Measurements from ENCODE around the gene CNTROB.

DNA sequence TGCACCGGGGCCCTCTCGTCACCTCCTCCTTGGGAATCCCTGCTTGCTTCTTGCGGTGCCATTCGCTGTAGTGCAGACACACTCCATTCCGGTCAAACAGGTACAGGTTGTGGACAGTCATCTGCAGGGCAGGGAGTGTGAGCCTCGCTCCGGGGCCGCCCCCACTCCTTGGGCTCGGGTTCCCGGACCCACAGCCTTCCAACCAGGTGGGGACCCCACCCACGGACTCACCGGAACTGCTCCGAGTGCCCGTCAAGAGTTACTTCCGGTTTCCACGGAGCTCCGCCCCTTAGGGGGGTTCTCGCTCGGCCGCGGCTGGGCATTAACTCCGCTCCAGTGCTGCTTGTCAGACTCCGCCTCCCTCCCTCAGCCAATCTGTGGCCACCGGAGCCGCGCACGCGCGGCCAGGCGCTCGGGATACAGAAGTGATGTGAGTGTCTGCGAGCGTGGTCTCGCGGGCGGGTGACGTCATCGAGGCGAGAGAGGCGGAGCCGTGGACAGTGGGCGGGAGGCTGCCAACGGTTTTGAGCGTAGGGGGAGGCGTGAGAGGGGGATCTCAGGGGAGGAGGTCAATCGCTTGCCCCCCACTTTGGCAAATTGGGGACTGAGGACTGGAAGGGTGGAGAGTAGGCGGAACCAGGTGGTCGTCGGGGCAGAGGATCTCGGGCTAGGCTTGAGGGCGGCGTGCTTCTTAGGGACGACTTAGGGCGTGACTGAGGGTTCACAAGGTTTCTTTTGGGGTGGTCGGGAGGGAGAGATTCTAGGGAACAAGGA is at the start of gene CNTROB, which contains the start of gene TRAPPC1:
- TF ChIP-seq, protein P1, sequence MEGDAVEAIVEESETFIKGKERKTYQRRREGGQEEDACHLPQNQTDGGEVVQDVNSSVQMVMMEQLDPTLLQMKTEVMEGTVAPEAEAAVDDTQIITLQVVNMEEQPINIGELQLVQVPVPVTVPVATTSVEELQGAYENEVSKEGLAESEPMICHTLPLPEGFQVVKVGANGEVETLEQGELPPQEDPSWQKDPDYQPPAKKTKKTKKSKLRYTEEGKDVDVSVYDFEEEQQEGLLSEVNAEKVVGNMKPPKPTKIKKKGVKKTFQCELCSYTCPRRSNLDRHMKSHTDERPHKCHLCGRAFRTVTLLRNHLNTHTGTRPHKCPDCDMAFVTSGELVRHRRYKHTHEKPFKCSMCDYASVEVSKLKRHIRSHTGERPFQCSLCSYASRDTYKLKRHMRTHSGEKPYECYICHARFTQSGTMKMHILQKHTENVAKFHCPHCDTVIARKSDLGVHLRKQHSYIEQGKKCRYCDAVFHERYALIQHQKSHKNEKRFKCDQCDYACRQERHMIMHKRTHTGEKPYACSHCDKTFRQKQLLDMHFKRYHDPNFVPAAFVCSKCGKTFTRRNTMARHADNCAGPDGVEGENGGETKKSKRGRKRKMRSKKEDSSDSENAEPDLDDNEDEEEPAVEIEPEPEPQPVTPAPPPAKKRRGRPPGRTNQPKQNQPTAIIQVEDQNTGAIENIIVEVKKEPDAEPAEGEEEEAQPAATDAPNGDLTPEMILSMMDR (IDR thresholded peaks at IDR 0.05; ENCODE audit: borderline replicate concordance, extremely low read depth, low read length, poor library complexity, severe bottlenecking) = no peak
- TF ChIP-seq EZH2 (IDR thresholded peaks at IDR 0.05; ENCODE audit: borderline replicate concordance, low read depth, low read length, severe bottlenecking) = no peak

Measured in DND-41 (cell line).